ENCODE measurements around the gene B4GALNT3. TPM values are rescaled to one million over a fixed set of nuclear protein-coding genes. Genes with fewer than 3 reads are reported as not detected.

B4GALNT3 gene
- total RNA-seq, 1 experiment from 2014 or later: 3.3 TPM

- DNase-seq (ENCODE audit: low spot score): no peak
Measured at GRCh38 chr12:467591-467990, 7.9 kb downstream of the B4GALNT3 start.

- DNase-seq (ENCODE audit: low spot score): peak; percentile 94
Measured at GRCh38 chr12:468671-469389, 9.1 kb downstream of the B4GALNT3 start.

- no peak for DNase-seq (ENCODE audit: low spot score)
Measured at GRCh38 chr12:470133-470532, 10.4 kb downstream of the B4GALNT3 start.

- no peak for DNase-seq (ENCODE audit: low spot score)
Measured at GRCh38 chr12:473198-473597, 13.5 kb downstream of the B4GALNT3 start.

GRCh38 chr12:473863-474577, 14.3 kb downstream of the B4GALNT3 start:
- no peak for DNase-seq (ENCODE audit: low spot score)

- no peak for DNase-seq (ENCODE audit: low spot score)
Measured at GRCh38 chr12:475286-475685, 15.5 kb downstream of the B4GALNT3 start.

GRCh38 chr12:479161-479560, 19.4 kb downstream of the B4GALNT3 start:
- DNase-seq (ENCODE audit: low spot score): no peak

GRCh38 chr12:480831-481816, 21.4 kb downstream of the B4GALNT3 start:
- DNase-seq (ENCODE audit: low spot score): peak; percentile 88

- DNase-seq (ENCODE audit: low spot score): no peak
Measured at GRCh38 chr12:482061-482460, 22.3 kb downstream of the B4GALNT3 start.

- DNase-seq (ENCODE audit: low spot score): no peak
Measured at GRCh38 chr12:484096-484495, 24.4 kb downstream of the B4GALNT3 start.

- no peak for DNase-seq (ENCODE audit: low spot score)
Measured at GRCh38 chr12:490260-490659, 30.5 kb downstream of the B4GALNT3 start.

GRCh38 chr12:495466-495865, 35.7 kb downstream of the B4GALNT3 start:
- DNase-seq (ENCODE audit: low spot score): no peak

- no peak for DNase-seq (ENCODE audit: low spot score)
Measured at GRCh38 chr12:496736-497135, 37.0 kb downstream of the B4GALNT3 start.

GRCh38 chr12:497501-498160, 37.9 kb downstream of the B4GALNT3 start:
- no peak for DNase-seq (ENCODE audit: low spot score)

GRCh38 chr12:499837-500458, 40.2 kb downstream of the B4GALNT3 start:
- DNase-seq (ENCODE audit: low spot score): no peak

GRCh38 chr12:501722-502447, 42.1 kb downstream of the B4GALNT3 start:
- no peak for DNase-seq (ENCODE audit: low spot score)

GRCh38 chr12:503111-503761, 43.5 kb downstream of the B4GALNT3 start:
- peak; percentile 53 for DNase-seq (ENCODE audit: low spot score)

GRCh38 chr12:505221-505620, 45.5 kb downstream of the B4GALNT3 start:
- DNase-seq (ENCODE audit: low spot score): no peak

GRCh38 chr12:507391-507796, 47.7 kb downstream of the B4GALNT3 start:
- no peak for DNase-seq (ENCODE audit: low spot score)

GRCh38 chr12:508145-508544, 48.4 kb downstream of the B4GALNT3 start:
- DNase-seq (ENCODE audit: low spot score): no peak
